ENCODE data around the gene CFAP54.

DNA sequence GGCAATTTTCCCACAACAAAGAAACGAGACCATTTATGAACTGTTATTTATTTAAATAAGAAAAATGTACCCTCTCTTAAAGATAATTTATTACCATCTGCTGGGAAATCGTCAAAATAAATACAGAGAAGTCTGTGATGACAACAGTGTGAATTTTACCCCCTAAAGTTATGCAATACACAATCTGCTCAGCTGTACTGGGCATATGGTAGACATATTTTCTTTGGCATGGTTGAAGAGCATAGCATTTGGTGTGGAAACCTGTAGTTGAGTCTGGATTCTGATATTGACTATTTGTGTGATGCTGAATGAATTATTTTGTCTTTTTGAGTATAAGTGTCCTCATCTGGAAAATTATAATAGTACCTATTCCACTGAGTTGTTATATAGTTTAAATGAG is 60.0 kb downstream of the CFAP54 start:
- TF ChIP-seq, protein P1, sequence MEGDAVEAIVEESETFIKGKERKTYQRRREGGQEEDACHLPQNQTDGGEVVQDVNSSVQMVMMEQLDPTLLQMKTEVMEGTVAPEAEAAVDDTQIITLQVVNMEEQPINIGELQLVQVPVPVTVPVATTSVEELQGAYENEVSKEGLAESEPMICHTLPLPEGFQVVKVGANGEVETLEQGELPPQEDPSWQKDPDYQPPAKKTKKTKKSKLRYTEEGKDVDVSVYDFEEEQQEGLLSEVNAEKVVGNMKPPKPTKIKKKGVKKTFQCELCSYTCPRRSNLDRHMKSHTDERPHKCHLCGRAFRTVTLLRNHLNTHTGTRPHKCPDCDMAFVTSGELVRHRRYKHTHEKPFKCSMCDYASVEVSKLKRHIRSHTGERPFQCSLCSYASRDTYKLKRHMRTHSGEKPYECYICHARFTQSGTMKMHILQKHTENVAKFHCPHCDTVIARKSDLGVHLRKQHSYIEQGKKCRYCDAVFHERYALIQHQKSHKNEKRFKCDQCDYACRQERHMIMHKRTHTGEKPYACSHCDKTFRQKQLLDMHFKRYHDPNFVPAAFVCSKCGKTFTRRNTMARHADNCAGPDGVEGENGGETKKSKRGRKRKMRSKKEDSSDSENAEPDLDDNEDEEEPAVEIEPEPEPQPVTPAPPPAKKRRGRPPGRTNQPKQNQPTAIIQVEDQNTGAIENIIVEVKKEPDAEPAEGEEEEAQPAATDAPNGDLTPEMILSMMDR (IDR thresholded peaks at IDR 0.05): no peak
- TF ChIP-seq POLR2A (IDR thresholded peaks at IDR 0.05): no peak

Measured in uterus (tissue), 2 donors.